K562 (cell line): ENCODE results near the gene DDX54. TPM values are rescaled to one million over a fixed set of nuclear protein-coding genes. Genes with fewer than 3 reads are reported as not detected.

Experiments used
- ATAC-seq: fragments of 200-7000 bp; cut with Tn5 transposase; 3 replicates; pipeline ENCODE4 v1.9.1; 2020; ENCODE audit warnings: moderate library complexity
- BruUV-seq: library from RNA; stranded (reverse); fragments of 400-500 nt; replicated peaks from 2 replicates; lab custom pipeline; 2021; lab: Mats Ljungman, UMichigan
- CTCF ChIA-PET: fragments of 300-600 bp; formaldehyde crosslinking; extraction: SDS; loops from one replicate; lab custom pipeline; 2021; ENCODE audit warnings: low intra/inter-chr PET ratio; lab: Yijun Ruan, JAX
- POLR2A ChIA-PET: fragments of 300-600, 350-650 bp; sonication (Branson Sonifier 250); formaldehyde crosslinking; extraction: SDS; loops from one replicate; lab custom pipeline; 2021; ENCODE audit warnings: antibody characterized with exemption, inconsistent platforms; lab: Yijun Ruan, JAX
- DNase-seq, 4 experiments: peaks; one replicate each; pipeline versions ENCODE4 v3.0.0 to v3.0.0-alpha.2; 2011 to 2018; ENCODE audit warnings: low spot score in 3 of 4, mixed read lengths in 3 of 4; ENCODE audit errors: extremely low read depth in 1 of 4
- FAIRE-seq: peaks from 2 replicates; lab custom pipeline; 2011; peaks lifted over from hg19 to GRCh38; lab: Jason Lieb, UNC
- H2AFZ ChIP-seq: 2 replicates; pipeline ENCODE4 v1.6.0; 2011; ENCODE audit warnings: low read depth, low read length, control low read depth, inconsistent platforms
- H3K27ac ChIP-seq: fragments of 200-600 bp; 3 replicates; pipeline ENCODE4 v1.8.0; 2011; ENCODE audit warnings: low read depth, mild to moderate bottlenecking, control low read depth, inconsistent platforms, low read length, moderate library complexity, mixed read lengths; ENCODE audit errors: extremely low read depth
- H3K27me3 ChIP-seq, 2 experiments: fragments of 300-600 bp in 1 of 2; 2 replicates in 1 of 2; 3 replicates in 1 of 2; pipeline versions ENCODE4 v1.6.0 to v1.8.0; 2011; ENCODE audit warnings: inconsistent platforms in 2 of 2, low read length in 2 of 2, mild to moderate bottlenecking in 1 of 2, mixed read lengths in 1 of 2, moderate library complexity in 1 of 2; ENCODE audit not compliant: control insufficient read depth in 2 of 2, insufficient read depth in 2 of 2
- H3K36me3 ChIP-seq: fragments of 300-600 bp; 3 replicates; pipeline ENCODE4 v1.8.0; 2011; ENCODE audit warnings: mild to moderate bottlenecking, low read length, inconsistent platforms; ENCODE audit not compliant: control insufficient read depth, insufficient read depth
- H3K4me1 ChIP-seq, 2 experiments: fragments of 200-600 bp in 1 of 2; replicated peaks in 1 of 2; 2 replicates in 1 of 2; 3 replicates in 1 of 2; pipeline versions ENCODE4 v1.5.1 to v1.8.0; 2011; ENCODE audit warnings: inconsistent platforms in 2 of 2, low read length in 2 of 2, mild to moderate bottlenecking in 1 of 2, mixed read lengths in 1 of 2, moderate library complexity in 1 of 2; ENCODE audit not compliant: control insufficient read depth in 2 of 2, insufficient read depth in 2 of 2
- H3K4me2 ChIP-seq: 2 replicates; pipeline ENCODE4 v1.6.1; 2011; ENCODE audit warnings: low read length, control low read depth, inconsistent platforms, mixed read lengths; ENCODE audit not compliant: insufficient read depth
- H3K4me3 ChIP-seq: fragments of 200-600 bp; sonication (generic), shearing (Covaris generic); 2 replicates; pipeline ENCODE4 v1.5.1; 2016; ENCODE audit warnings: control low read depth, inconsistent platforms
- H3K79me2 ChIP-seq: fragments of 200-600 bp; 3 replicates; pipeline ENCODE4 v1.8.0; 2011; ENCODE audit warnings: low read length, inconsistent platforms; ENCODE audit not compliant: control insufficient read depth, insufficient read depth
- H3K9ac ChIP-seq, 2 experiments: 2 replicates each; pipeline versions ENCODE4 v1.6.0 to v1.6.1; 2011; ENCODE audit warnings: low read depth in 2 of 2, low read length in 2 of 2, control low read depth in 1 of 2, inconsistent platforms in 1 of 2, mild to moderate bottlenecking in 1 of 2, mixed read lengths in 1 of 2; ENCODE audit not compliant: insufficient read depth in 1 of 2
- H3K9me1 ChIP-seq: one replicate; pipeline ENCODE4 v1.6.0; 2011; ENCODE audit warnings: inconsistent platforms, mild to moderate bottlenecking, low read length, moderate library complexity; ENCODE audit not compliant: control insufficient read depth, insufficient read depth
- H3K9me3 ChIP-seq: replicated peaks from 2 replicates; pipeline ENCODE4 v1.5.1; 2011; ENCODE audit warnings: low read depth, low read length, inconsistent platforms; ENCODE audit not compliant: control insufficient read depth, insufficient read depth
- H4K20me1 ChIP-seq: replicated peaks from 2 replicates; pipeline ENCODE4 v1.6.1; 2011; ENCODE audit warnings: low read length, inconsistent platforms, mixed read lengths; ENCODE audit not compliant: control insufficient read depth, insufficient read depth
- KDM2B ChIP-seq: fragments of 250-450 bp; sonication (Bioruptor Pico); IDR thresholded peaks from 2 replicates; pipeline ENCODE4 v1.8.0; 2021; ENCODE audit warnings: mild to moderate bottlenecking, moderate library complexity
- RBM25 ChIP-seq: fragments of 200-400 bp; formaldehyde crosslinking; IDR thresholded peaks from 2 replicates; pipeline ENCODE4 v1.6.1; 2018; ENCODE audit warnings: low read length, low read depth, moderate library complexity; ENCODE audit not compliant: severe bottlenecking
- ZNF121 ChIP-seq: sonication (generic); formaldehyde crosslinking; conservative IDR thresholded peaks from 2 replicates; pipeline ENCODE4 v1.8.0; 2022; ENCODE audit warnings: missing genetic modification reagents
- ZNF124 ChIP-seq: sonication (generic); formaldehyde crosslinking; IDR thresholded peaks from 2 replicates; pipeline ENCODE4 v1.8.1; 2022; ENCODE audit warnings: missing genetic modification reagents
- WGBS: fragments of 100-300 bp; shearing (Covaris generic); methylation state at CpG from one replicate; pipeline ENCODE4 v1.1.6; 2016; ENCODE audit warnings: low coverage, mixed read lengths; ENCODE audit not compliant: insufficient coverage; ENCODE audit errors: missing lambda C conversion rate; 5-methylcytosine and 5-hydroxymethylcytosine counted together
- in situ Hi-C: fragments of 300-500 bp; cut with MboI; formaldehyde crosslinking; loops from 4 replicates; pipeline ENCODE4 v1.15.0; 2018; ENCODE audit warnings: inconsistent platforms, mixed read lengths
- intact Hi-C: fragments of 100-400 bp; cut with micrococcal nuclease; formaldehyde crosslinking; loops from 2 replicates; pipeline ENCODE4 v1.14.2; 2022
- polyA plus RNA-seq, 8 experiments: library from polyadenylated mRNA; depleted of rRNA in 4 of 8; stranded (reverse) in 5 of 8; unstranded in 3 of 8; fragments of >200 nt; fragmentation: Nextera tagmentation in 2 of 8; fragmentation: Illumina TruSeq in 1 of 8; extraction: Ambion mirVana in 2 of 8; extraction: Trizol in 1 of 8; gene quantifications; 2 replicates each; pipeline versions ENCODE4 v1.2.1 to v1.2.3, GENCODE V29; 2011 to 2014; ENCODE audit warnings: inconsistent platforms in 1 of 8, missing spikeins in 1 of 8
- total RNA-seq, 7 experiments: library from RNA; depleted of rRNA in 6 of 7; stranded (reverse); fragments of >200 nt in 6 of 7; fragmentation: Illumina TruSeq in 2 of 7; extraction: Trizol in 2 of 7; gene quantifications; 2 replicates each; pipeline versions ENCODE4 v1.2.1 to v1.2.3, GENCODE V29; 2011 to 2021; ENCODE audit warnings: low replicate concordance in 1 of 7

DDX54 gene
- total and polyA plus RNA-seq, 9 of the 15 experiments (the other 6 are each of a cell fraction or from before 2014, with no cell fraction given) = 1.4 to 135 (median 51.4) TPM

DNA sequence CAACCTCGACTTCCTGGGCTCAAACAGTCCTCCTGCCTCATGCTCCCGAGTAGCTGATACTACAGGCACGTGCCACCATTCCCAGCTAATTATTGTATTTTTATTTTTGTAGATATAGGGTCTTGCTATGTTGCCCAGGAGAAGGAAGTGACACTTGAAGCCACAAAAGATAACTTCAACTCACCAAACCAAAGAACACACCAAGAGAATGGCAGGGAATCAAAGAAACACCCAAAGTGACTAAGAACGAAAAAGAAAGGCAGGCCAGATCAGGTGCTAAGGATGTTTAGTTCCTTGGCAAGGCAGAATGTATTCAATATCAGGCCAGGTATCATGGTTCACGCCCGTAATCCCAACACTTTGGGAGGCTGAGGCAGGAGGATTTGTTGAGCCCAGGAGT is 25.9 kb upstream of the DDX54 start:
- in situ Hi-C loops (no loop called here), intact Hi-C loops (no loop called here)
- H3K27me3 ChIP-seq = no peaks in the 10 kb centered on the region; a peak in 1 of 5 replicates
- 39% methylated on average over 6 of the region's 6 CpGs for WGBS
- H3K9me1 ChIP-seq = no peaks in the 10 kb centered on the region
- H3K4me3 ChIP-seq = no peak overlapping the region
- CTCF ChIA-PET = no interaction called here
- H3K27ac ChIP-seq = no peak overlapping the region
- FAIRE-seq (no peak), ATAC-seq (no peak), DNase-seq (no peak)
- no peak overlapping the region for H2AFZ ChIP-seq
- H3K79me2 ChIP-seq = no peaks in the 10 kb centered on the region
- H3K9ac ChIP-seq = no peak overlapping the region
- H3K4me1 ChIP-seq = peaks cover 15 to 17% of the 10 kb centered on the region in 2 experiments; a peak in 4 of 5 replicates
- no peaks in the 10 kb centered on the region for H4K20me1 ChIP-seq
- H3K4me2 ChIP-seq = no peak overlapping the region
- TF ChIP-seq ZNF121 (CRISPR knock-in tag) (peak; percentile 52; the same call in 1 of the 2 replicates), KDM2B (CRISPR knock-in tag) (no peak), RBM25 (peak; percentile 3), ZNF124 (no peak)
- TF ChIP-seq, all 486 proteins: peak for 2
- Histone ChIP-seq H3K36me3 (no peaks in the 10 kb centered on the region), H3K9me3 (no peaks in the 10 kb centered on the region)
- no TSS peak for BruUV-seq
- POLR2A ChIA-PET = no interaction called here
